ENCODE results near the gene EGR1. TPM values are rescaled to one million over a fixed set of nuclear protein-coding genes. Genes with fewer than 3 reads are reported as not detected.

EGR1 gene
- total RNA-seq, 4 donors from 2014 or later, result 130 to 445 (median 257) TPM

GRCh38 chr5:138444774-138445546 is 20.3 kb upstream of the EGR1 start:
- no peaks in the 10 kb centered on the region for H3K9me3 ChIP-seq
- H3K36me3 ChIP-seq, result no peaks in the 10 kb centered on the region
- H3K27ac ChIP-seq, result no peak overlapping the region
- H3K27me3 ChIP-seq, result no peaks in the 10 kb centered on the region
- 85% methylated on average over 11 of the region's 22 CpGs for WGBS
- peaks cover 9% of the 10 kb centered on the region for H3K4me1 ChIP-seq
- no peak for TF ChIP-seq POLR2A (IDR thresholded peaks at IDR 0.05)
- TF ChIP-seq POLR2AphosphoS5 (IDR thresholded peaks at IDR 0.05), result no peak
- no peak for TF ChIP-seq CTCF (IDR thresholded peaks at IDR 0.05)
- no peak for TF ChIP-seq EP300 (IDR thresholded peaks at IDR 0.05)
- H3K4me3 ChIP-seq, result no peak overlapping the region
- DNase-seq (ENCODE audit: low spot score in 2 of 2), result peak in 1 of 2 donors; percentile 63

- H3K27me3 ChIP-seq, result no peaks in the 10 kb centered on the region
- WGBS, result 77% methylated on average over 16 of the region's 18 CpGs
- DNase-seq (ENCODE audit: low spot score in 2 of 2), result no peak
- no peaks in the 10 kb centered on the region for H3K9me3 ChIP-seq
- TF ChIP-seq POLR2AphosphoS5 (IDR thresholded peaks at IDR 0.05), result no peak
- no peak for TF ChIP-seq CTCF (IDR thresholded peaks at IDR 0.05)
- TF ChIP-seq POLR2A (IDR thresholded peaks at IDR 0.05), result no peak
- TF ChIP-seq EP300 (IDR thresholded peaks at IDR 0.05), result no peak
- H3K36me3 ChIP-seq, result no peaks in the 10 kb centered on the region
- H3K27ac ChIP-seq, result no peak overlapping the region
- peaks cover 10% of the 10 kb centered on the region for H3K4me1 ChIP-seq
- no peak overlapping the region for H3K4me3 ChIP-seq
Measured at GRCh38 chr5:138445547-138446271, 19.6 kb upstream of the EGR1 start.

- Histone ChIP-seq H3K9me3 (no peaks in the 10 kb centered on the region), H3K27ac (no peak overlapping the region), H3K4me3 (no peak overlapping the region), H3K36me3 (no peaks in the 10 kb centered on the region), H3K4me1 (peaks cover 10% of the 10 kb centered on the region), H3K27me3 (no peaks in the 10 kb centered on the region)
- 90% methylated on average over 6 of the region's 6 CpGs for WGBS
- TF ChIP-seq CTCF (IDR thresholded peaks at IDR 0.05) (no peak), EP300 (IDR thresholded peaks at IDR 0.05) (no peak), POLR2AphosphoS5 (IDR thresholded peaks at IDR 0.05) (no peak), POLR2A (IDR thresholded peaks at IDR 0.05) (no peak)
- peak in 1 of 2 donors; percentile 36 for DNase-seq (ENCODE audit: low spot score in 2 of 2)
Measured at GRCh38 chr5:138448070-138448469, 17.2 kb upstream of the EGR1 start.

- no peak for TF ChIP-seq CTCF (IDR thresholded peaks at IDR 0.05)
- TF ChIP-seq EP300 (IDR thresholded peaks at IDR 0.05), result no peak
- TF ChIP-seq POLR2A (IDR thresholded peaks at IDR 0.05), result no peak
- no peak for TF ChIP-seq POLR2AphosphoS5 (IDR thresholded peaks at IDR 0.05)
- H3K36me3 ChIP-seq, result no peaks in the 10 kb centered on the region
- peaks cover 10% of the 10 kb centered on the region for H3K4me1 ChIP-seq
- H3K27ac ChIP-seq, result no peak overlapping the region
- no peak overlapping the region for H3K4me3 ChIP-seq
- no peaks in the 10 kb centered on the region for H3K27me3 ChIP-seq
- WGBS, result 69% methylated on average over 9 of the region's 9 CpGs
- H3K9me3 ChIP-seq, result no peaks in the 10 kb centered on the region
- DNase-seq (ENCODE audit: low spot score in 2 of 2), result no peak
Measured at GRCh38 chr5:138448481-138449398, 16.5 kb upstream of the EGR1 start.

Measured in suprapubic skin (tissue), 4 donors.